NCI-H1092 treated with DMSO at 0.1 percent for 48 hours (cell line): Measurements from ENCODE around the gene RIC1.
"Not testable (repeated sequence)": the region's sequence is repeated elsewhere in the genome, so short reads cannot be mapped to it uniquely, and the experiment has no call there.

Experiments
- DNase-seq: peaks from one replicate; lab custom pipeline; 2025; lab: John Stamatoyannopoulos, UW

Gene RIC1

DNA sequence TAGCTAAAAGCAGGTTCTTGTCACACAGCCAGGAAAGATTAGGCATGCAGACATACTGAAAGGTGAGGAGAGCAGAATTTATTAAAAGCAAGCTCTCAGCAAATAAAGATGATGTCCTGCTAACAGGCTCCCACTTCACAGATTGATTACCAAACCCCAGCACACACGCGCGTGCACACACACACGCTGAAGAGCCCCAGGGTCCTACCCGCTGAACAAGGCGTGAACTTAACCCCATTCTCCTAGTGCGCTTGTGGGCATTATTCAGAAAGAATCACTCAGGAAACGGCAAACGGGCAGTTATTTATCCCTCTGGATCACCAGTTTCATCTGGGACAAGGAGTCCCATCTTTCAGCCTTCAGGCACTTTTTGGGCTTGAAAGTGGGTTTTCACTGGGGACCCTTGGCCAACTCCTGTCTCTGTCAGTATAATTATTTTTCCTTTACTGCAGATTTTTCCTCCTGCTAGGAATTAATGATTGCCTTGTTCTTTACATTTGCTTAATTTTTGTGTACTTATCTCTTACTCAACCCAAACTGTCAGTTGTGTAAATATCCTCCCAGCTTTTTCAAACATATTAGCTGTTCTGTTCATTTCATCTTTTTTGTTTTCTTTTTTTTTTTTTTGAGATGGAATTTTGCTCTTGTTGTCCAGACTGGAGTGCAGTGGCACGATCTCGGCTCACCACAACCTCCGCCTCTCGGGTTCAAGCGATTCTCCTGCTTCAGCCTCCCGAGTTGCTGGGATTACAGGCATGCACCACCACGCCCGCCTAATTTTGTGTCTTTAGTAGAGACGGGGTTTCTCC, 92.6 kb downstream of the RIC1 start:
- DNase-seq, result no peak

DNA sequence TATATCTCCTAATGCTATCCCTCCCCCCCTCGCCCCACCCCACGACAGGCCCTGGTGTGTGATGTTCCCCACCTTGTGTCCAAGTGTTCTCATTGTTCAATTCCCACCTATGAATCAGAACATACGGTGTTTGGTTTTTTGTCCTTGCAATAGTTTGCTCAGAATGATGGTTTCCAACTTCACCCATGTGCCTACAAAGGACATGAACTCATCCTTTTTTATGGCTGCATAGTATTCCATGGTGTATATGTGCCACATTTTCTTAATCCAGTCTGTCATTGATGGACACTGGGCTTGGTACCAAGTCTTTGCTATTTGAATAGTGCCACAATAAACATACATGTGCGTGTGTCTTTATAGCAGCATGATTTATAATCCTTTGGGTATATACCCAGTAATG, 93.8 kb downstream of the RIC1 start:
- not testable (repeated sequence) for DNase-seq

DNA sequence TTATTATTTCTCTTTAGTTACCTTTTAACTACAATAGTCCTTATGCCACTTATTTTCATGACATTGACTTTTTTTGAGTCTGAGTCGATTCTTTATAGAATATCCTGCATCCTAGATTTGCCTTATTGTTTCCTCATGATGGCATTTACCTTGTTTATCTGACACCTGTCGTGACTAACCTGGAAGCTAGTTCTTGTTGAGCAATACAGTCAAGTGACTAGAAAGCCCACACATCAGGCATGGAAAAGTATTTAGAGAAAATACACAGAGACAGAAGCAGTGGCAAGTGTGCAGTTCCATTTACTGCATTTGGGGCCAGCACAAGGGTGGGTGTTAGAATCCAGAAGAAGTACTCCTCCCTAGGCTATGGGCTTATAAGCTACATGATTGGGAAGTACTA, 106.2 kb downstream of the RIC1 start:
- no peak for DNase-seq

DNA sequence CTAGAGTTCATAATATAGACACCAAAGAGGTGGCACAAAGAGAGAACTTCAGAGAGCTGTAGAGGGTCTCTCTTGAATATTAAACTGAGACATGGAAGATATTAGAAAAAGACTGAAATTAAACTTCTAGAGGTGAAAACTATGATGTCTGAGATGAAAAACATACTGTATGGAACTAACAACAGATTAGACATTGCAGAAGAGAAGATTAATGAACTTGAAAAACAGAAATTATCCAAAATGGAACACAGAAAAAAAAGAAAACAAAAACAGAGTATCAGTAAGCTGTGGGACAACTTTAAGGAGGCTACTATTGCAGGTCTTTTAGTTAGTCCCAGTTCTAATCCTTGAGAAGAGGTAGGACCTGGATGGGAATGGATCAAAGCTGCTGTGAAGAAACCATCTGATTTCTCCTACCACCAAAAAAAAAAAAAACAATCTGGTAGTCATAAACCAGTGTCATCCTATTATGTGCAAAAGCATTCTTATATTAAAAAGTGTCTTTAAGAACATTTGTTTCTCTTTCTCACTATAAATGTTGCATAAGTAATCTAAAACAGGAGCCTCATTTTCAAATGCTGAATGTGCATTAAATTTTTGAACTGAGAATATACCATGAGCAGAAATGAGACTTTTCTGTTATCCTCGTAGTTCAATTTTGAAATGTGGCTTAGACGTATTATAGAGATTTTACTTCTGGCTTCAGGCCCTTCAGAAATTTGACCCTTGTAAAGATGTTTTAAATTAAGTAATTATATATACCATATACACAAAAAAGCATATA, 107.8 kb downstream of the RIC1 start:
- DNase-seq, result no peak

DNA sequence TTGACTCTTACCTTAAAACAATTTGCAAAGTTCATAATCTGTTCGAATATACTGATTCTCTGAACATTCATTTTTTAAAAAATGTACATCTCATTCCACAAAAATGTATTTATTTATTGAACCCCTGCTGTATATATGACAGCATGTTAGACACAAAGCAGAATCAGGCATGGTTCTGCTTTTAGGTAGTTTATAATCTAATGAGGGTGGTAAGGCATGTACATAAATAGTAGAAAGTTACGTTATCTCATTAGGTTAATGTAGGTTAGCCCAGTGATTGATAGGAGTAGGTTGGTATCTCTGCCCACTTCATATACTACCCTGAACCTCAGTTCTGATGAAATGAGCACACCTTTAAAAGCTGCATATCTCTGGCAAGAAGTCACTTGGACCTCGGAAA, 114.2 kb downstream of the RIC1 start:
- no peak for DNase-seq

DNA sequence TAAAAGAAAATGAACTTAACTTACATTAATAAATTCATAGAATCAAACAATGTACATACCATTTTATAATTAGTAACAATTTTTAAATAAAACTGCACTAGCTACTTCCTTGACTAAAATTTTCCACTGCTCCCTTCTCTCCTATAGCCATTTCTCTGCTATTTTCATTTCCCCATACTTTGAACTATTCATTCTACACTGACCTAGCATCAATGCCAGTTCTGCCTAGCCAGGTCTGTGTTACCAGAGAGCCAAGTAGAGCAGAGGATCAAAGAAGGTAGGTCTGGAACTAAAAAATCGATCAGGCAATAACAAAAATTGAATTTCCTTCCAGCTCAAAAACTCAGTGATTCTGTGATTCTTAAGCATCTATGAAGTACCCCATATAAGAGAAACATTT, 119.5 kb downstream of the RIC1 start:
- DNase-seq, result no peak

DNA sequence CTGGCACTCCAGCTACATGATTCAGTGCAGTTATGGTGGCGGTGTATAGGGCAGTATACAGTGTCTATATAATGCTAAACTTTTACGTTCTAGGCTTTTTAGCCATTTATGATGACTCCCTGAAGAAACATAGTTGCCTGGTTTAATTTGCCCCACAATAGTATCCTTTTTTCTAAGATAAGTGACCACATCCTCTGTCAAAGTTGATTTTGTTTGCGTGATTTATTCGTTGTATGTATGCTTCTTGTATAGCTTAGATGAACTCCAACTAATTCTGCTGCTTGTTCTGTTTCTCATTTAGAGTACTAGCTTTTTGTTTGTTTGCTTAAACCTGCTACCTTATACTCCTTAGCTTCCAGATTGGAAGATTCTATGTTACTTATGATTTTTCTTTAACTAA, 120.4 kb downstream of the RIC1 start:
- no peak for DNase-seq

DNA sequence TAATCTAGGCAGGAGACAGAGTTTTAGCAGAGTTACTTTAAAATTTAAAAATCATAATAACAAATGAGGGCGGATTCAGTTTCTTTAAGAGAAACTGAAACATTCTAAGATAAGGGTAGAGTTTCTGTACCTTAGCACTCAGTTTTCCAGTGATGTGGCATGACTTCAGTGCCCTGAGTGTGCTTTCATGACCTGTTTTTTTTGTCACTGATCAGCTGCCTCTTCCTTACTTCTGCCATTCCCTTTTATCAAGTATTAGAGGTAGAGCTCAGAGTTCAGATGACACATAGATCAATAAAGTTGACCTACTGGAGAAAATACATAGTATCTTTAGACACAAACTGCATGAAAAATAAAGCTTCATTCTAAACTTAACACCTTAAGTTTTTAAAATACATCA, 121.7 kb downstream of the RIC1 start:
- no peak for DNase-seq

DNA sequence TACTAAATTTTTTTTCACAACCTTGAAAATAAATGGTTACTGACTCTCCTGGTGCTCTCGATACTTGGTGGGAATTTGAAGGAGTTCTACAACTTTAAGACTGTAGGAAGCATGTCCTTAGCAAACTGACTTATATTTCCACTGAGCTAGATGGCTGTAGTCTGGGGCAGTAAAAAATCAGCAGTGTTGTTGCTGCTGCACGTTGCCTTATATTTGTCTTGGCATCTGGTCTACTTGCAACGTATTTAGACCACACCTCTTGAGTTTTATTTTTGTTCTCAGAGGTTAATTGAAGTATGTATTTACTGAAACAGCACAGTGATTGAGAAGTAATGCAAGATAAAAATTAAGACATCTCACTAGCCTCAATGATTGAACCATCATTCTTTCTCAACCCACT, 127.7 kb downstream of the RIC1 start:
- DNase-seq, result no peak

DNA sequence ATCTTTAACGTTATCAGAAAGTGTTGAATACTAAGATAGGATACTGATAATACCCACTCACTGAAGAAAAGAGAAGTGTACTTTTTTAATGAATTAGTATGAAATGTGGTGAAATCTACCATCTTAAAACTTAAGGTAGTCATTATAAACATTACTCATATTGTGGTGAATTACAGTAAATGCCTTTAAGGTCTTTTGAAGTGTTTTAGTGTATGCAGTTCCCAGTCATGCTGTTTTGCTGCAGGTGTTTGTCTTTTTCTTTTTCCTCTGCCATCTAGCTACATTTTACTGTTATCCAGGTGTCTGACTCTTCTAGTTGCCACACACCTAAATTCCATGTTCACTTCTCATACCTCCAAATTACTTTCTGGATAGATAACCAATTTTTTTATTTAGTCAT, 131.4 kb downstream of the RIC1 start:
- DNase-seq, result no peak

DNA sequence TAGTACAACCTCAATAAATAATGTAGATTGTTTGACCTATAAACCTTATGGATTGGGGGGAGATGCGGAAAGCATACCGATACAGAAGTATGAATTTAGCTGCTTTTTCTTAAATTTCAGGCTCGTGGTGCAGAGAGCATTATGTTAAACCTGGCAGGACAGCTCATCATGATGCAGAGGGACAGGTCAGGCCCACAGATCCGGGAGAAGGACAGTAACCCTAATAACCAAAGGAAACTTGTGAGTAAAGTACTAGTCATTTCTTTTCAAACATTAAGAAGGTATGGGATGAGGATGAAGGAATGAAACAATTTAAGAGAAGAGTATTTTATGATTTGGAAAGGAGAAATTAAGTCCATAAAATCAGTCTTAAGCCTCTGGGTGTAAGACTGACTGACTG, 133.5 kb downstream of the RIC1 start:
- DNase-seq, result no peak

DNA sequence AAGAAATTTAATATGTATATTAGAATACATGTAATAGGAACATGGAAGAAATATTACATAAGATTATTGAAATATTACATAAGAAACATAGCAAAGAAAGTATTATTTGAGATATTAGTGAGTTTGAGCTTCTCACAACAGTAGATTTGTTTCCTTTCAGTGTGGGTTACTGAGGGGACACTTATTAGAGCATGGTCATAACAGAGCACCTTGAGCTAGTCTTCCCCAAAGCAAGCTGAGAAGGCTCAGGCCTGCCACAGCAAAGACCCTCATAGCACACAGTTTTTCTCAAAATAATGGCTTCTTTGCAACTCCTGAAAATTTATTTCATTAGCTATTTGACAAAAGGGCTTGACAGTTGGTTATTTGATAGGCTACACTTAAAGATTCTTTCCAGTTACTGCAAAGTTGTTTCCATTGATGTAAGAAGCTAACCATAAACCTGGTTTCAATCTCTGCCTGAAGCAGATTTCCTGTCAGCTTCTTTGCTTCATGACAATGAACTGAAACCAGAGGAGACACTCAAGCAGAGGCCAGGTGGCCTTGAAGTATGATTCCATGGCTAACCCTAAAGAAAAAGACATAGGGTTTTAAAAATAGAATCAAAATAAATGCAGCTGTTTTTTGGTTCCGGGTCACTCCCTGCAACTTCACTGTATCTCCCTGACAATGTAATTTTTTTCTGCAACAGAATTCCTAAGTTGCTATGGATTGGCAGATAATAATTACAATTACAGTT, 135.4 kb downstream of the RIC1 start:
- no peak for DNase-seq

DNA sequence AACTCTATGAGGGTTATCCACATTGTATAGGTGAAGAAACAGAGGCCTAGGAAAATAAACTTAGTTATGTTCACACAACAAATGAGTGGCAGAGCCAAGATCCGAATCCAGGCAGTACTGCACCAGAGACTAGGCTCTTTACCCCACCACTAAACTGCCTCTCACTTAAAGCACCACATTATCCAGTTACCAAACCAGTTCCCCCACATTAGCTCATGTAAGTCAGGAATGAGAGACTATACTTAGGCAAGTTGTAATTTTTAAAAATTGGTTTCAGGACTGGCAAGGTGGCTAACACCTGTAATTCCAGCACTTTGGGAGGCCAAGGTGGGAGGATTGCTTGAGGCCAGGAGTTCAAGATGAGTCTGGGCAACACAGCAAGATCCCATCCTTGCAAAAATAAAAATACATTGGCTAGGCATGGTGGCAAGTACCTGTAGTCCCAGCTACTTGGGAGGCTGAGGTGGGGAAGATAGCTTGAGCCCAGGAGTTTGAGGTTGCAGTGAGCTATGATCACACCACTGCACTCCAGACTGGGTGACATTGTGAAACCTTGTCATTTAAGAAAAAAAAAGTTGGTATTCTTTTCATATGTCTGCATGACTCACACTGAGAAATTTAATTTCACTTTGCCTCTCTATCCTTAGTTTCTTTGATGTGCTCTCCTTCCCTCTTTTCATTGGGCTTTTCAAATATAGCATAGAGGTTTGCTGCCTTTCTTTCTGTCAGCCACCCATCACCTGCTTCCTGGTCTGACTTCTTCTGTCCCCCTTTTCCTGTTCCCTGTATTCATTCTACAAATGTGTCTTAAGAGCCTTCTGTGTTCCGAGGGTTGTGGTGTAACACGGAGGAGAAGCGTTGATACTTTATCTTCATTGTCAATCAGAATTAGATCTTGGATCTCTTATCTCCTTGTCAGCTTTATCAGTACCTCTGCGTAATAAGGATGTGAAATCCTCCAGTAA, 139.3 kb downstream of the RIC1 start:
- no peak for DNase-seq

DNA sequence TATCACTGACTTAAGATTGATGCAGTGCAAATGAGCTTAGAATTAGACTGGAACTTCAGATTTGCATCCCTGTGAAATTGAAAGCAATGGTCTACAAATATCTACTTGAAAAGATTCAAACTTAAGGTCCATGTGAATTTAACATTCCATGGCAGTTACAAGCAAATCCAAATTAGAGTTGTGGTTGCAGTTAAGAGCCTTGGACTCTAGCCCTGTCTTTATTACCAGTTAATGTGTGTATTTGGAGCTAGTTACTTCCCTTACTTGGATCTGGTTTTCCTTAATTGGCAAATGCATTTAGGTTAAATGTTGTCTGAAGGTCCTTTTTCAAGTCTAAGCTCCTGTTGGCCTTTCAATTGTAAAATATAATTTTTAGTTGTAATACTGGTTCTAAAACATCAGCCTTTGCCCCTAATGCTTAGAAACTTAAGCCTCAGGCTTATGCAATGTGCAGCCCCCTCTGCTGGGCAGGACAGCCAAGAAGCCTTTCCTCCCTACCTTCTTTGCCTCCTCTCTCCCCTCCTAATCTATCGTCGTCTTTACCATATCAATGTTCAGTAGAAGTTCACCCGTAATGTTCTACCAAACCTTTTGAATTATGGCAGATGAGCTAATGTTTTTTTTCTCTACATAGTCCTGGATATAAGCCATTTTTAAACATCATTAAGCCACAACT, 144.6 kb downstream of the RIC1 start:
- no peak for DNase-seq

DNA sequence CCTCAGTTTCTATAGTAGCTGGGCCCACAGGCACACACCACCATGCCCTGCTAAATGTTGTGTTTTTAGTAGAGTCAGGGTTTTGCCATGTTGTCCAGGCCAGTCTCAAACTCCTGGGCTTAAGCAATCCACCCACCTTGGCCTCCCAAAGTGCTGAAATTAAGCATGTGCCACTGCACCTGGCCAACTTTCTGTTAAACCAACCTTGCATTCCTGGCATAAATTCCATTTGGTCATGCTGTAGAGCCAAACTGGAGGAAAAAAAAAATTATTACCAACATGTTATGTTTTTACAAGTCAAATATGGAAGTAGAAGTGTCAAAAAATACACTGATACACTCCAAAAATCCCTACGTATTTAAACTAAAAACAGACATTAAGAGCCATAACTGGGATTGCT, 149.9 kb downstream of the RIC1 start:
- DNase-seq, result no peak

DNA sequence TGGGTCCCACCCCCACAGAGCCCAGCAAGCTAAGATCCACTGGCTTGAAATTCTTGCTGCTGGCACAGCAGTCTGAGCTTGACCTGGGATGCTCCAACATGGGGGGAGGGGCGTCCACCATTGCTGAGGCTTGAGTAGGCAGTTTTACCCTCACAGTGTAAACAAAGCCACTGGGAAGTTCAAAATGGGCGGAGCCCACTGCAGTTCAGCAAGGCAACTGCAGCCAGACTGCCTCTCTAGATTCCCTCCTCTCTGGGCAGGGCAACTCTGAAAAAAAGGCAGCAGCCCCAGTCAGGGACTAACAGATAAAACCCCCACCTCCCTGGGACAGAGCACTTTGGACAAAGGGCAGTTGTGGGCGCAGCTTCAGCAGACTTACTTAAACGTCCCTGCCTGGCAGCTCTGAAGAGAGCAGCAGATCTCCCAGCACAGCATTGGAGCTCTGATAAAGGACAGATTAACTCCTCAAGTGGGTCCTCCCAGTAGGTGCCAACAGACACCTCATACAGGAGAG, 150.9 kb downstream of the RIC1 start:
- DNase-seq, result not testable (repeated sequence)

DNA sequence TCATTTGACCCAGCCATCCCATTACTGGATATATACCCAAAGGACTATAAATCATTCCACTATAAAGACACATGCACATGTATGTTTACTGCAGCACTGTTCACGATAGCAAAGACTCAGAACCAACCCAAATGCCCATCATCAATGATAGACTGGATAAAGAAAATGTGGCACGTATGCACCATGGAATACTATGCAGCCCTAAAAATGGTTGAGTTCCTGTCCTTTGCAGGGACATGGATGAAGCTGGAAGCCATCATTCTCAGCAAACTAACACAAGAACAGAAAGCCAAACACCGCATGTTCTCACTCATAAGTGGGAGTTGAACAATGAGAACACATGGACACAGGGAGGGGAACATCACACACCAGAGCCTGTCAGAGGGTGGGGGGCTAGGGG, 154.5 kb downstream of the RIC1 start:
- not testable (repeated sequence) for DNase-seq

DNA sequence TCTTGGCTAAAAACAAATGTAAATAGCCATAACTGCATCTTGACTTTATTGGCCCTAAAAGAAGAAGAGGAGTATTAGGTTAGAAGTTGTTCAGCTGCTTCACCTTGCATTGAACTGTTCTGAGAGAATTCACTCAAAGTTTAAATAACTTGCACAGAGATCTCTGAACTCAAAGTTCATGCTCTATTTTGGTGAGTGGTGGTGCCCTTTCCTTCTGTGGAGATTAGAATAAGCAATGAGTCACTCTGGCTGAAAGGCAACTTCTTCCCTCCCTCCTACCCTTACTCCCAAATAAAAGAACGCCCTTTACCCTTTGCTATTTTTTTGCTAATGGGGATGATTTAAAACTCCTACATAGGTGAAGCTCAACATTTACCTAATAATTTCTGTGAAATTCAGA, 155.1 kb downstream of the RIC1 start:
- DNase-seq, result no peak

DNA sequence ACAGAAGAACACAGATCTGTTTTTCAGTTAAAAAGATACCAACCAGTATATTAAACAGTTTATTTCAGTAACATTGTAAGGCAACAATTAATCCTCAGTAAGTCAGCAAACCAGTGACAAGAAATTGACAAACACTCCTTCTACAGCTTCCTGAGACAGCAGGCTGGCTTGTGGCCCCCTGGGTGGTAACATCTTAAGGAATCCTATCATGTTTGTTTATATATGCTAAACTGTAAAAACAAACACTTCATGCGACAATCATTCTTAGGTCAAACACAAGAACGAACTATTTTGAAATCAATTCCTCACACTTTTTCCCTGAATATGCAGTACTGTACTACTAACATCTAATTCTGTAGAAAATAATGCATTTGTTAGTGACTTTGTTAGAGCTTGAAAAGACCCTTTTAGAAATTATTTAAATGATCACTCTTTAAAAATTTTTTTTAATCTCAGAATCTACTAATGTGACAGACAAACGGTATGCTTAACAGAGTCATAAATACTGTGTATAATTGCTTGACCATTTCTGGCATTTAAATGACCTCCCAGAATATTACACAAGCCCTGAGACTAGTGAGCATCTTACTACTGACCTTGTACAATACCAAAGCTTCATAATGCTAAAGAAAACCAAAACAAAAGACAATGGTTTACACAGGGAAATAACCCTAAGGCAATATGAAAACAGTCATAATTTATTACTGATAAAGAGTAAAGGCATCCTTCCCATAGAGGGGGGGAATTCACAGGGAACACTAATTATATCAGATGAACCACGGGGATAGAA, 155.8 kb downstream of the RIC1 start:
- DNase-seq, result no peak
